Transverse colon (tissue), 3 donors: ENCODE data around the gene SEC23B.

Experiments
- EP300 ChIP-seq: sonication (generic); formaldehyde crosslinking; IDR thresholded peaks from one replicate; pipeline ENCODE4 v1.6.1; 2017; ENCODE audit warnings: antibody characterized with exemption, low read depth
- POLR2A ChIP-seq: fragments of 450-650 bp; IDR thresholded peaks from one replicate; pipeline ENCODE4 v1.6.1; 2016; ENCODE audit warnings: antibody characterized with exemption, mild to moderate bottlenecking, moderate library complexity
- TF ChIP-seq, protein P1 (sequence below), 5 experiments: fragments of 200-600 bp in 3 of 5; fragments of 450-650 bp in 2 of 5; sonication (generic) in 3 of 5; IDR thresholded peaks; 1 replicate in 2 of 5; 2 replicates in 3 of 5; pipeline ENCODE4 v1.5.1; 2016 to 2017; ENCODE audit warnings: antibody characterized with exemption in 5 of 5, inconsistent platforms in 3 of 5, mild to moderate bottlenecking in 2 of 5, moderate library complexity in 1 of 5

DNA sequence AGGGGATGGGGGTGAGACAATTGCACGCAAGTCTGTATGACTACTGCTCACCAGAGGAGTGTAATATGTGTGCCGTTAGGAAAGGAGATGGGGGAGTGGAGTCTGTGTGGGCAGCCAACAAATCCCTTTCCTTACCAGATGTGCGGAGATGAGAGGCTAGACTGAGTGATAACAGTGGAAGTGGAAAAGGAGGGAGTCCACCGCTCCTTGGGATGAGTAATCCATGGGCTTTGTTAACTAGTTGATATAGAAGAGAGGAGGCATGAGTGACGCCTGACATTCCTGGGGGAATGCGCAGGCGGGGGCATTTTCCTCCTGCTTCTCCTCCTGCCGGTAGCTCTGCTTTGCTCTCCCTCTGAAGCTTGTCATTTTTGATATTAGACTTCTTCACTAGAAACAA, 46.0 kb downstream of the SEC23B start:
- TF ChIP-seq, protein P1, sequence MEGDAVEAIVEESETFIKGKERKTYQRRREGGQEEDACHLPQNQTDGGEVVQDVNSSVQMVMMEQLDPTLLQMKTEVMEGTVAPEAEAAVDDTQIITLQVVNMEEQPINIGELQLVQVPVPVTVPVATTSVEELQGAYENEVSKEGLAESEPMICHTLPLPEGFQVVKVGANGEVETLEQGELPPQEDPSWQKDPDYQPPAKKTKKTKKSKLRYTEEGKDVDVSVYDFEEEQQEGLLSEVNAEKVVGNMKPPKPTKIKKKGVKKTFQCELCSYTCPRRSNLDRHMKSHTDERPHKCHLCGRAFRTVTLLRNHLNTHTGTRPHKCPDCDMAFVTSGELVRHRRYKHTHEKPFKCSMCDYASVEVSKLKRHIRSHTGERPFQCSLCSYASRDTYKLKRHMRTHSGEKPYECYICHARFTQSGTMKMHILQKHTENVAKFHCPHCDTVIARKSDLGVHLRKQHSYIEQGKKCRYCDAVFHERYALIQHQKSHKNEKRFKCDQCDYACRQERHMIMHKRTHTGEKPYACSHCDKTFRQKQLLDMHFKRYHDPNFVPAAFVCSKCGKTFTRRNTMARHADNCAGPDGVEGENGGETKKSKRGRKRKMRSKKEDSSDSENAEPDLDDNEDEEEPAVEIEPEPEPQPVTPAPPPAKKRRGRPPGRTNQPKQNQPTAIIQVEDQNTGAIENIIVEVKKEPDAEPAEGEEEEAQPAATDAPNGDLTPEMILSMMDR (IDR thresholded peaks at IDR 0.05) = no peak
- TF ChIP-seq POLR2A = no peak
- TF ChIP-seq EP300 = no peak
